Neuronal stem cell (in vitro differentiated cells): Measurements from ENCODE around the gene ABLIM2.

Experiments
- DNase-seq: peaks from one replicate; pipeline ENCODE4 v3.0.0-alpha.2; 2013; ENCODE audit warnings: low spot score
- H2AFZ ChIP-seq: one replicate; pipeline ENCODE4 v1.6.1; 2013; ENCODE audit warnings: mild to moderate bottlenecking, low read length, inconsistent platforms
- H2AK5ac ChIP-seq: 2 replicates; pipeline ENCODE4 v1.6.1; 2013; ENCODE audit warnings: low read depth, mild to moderate bottlenecking, inconsistent platforms, low read length, moderate library complexity, mixed read lengths
- H2BK120ac ChIP-seq: 2 replicates; pipeline ENCODE4 v1.6.1; 2013; ENCODE audit warnings: low read depth, mild to moderate bottlenecking, inconsistent platforms, low read length, moderate library complexity, mixed read lengths
- H2BK12ac ChIP-seq: one replicate; pipeline ENCODE4 v1.6.1; 2013; ENCODE audit warnings: low read length, inconsistent platforms
- H2BK15ac ChIP-seq: 2 replicates; pipeline ENCODE4 v1.6.1; 2013; ENCODE audit warnings: mild to moderate bottlenecking, low read length, inconsistent platforms, mixed read lengths
- H2BK5ac ChIP-seq: one replicate; pipeline ENCODE4 v1.6.1; 2013; ENCODE audit warnings: inconsistent platforms, mild to moderate bottlenecking, low read length, moderate library complexity
- H3K14ac ChIP-seq: one replicate; pipeline ENCODE4 v1.6.1; 2013; ENCODE audit warnings: low read length, inconsistent platforms
- H3K18ac ChIP-seq: 2 replicates; pipeline ENCODE4 v1.6.1; 2013; ENCODE audit warnings: low read length, inconsistent platforms
- H3K23ac ChIP-seq: 2 replicates; pipeline ENCODE4 v1.6.1; 2013; ENCODE audit warnings: low read depth, mild to moderate bottlenecking, mixed read lengths, low read length, inconsistent platforms; ENCODE audit not compliant: poor library complexity
- H3K27ac ChIP-seq: replicated peaks from 3 replicates; pipeline ENCODE4 v1.5.1; 2013; ENCODE audit warnings: low read length, inconsistent platforms
- H3K27me3 ChIP-seq, 3 experiments: 2 replicates each; pipeline ENCODE4 v1.6.1; 2013; ENCODE audit warnings: low read length in 3 of 3, mild to moderate bottlenecking in 2 of 3, inconsistent platforms in 1 of 3, low read depth in 1 of 3, mixed read lengths in 1 of 3, moderate library complexity in 1 of 3; ENCODE audit not compliant: control insufficient read depth in 3 of 3, insufficient read depth in 3 of 3
- H3K36me3 ChIP-seq, 2 donors: replicated peaks in 1 of 2; 2 replicates each; pipeline ENCODE4 v1.6.1; 2013; ENCODE audit warnings: low read length in 2 of 2; ENCODE audit not compliant: control insufficient read depth in 2 of 2, insufficient read depth in 2 of 2
- H3K4ac ChIP-seq: 2 replicates; pipeline ENCODE4 v1.6.1; 2013; ENCODE audit warnings: inconsistent platforms, mild to moderate bottlenecking, low read length, moderate library complexity
- H3K4me1 ChIP-seq, 2 donors: 1 replicate in 1 of 2; 2 replicates in 1 of 2; pipeline ENCODE4 v1.6.1; 2013; ENCODE audit warnings: low read length in 2 of 2, low read depth in 1 of 2; ENCODE audit not compliant: control insufficient read depth in 2 of 2, insufficient read depth in 1 of 2
- H3K4me2 ChIP-seq: one replicate; pipeline ENCODE4 v1.6.1; 2013; ENCODE audit warnings: mild to moderate bottlenecking, low read length, inconsistent platforms; ENCODE audit not compliant: insufficient read depth, poor library complexity, severe bottlenecking
- H3K4me3 ChIP-seq, 2 donors: 2 replicates each; pipeline ENCODE4 v1.5.1; 2013; ENCODE audit warnings: low read length in 2 of 2, mild to moderate bottlenecking in 2 of 2, inconsistent platforms in 1 of 2, moderate library complexity in 1 of 2
- H3K79me1 ChIP-seq: one replicate; pipeline ENCODE4 v1.6.1; 2013; ENCODE audit warnings: low read depth, mild to moderate bottlenecking, inconsistent platforms, low read length, moderate library complexity
- H3K9ac ChIP-seq: one replicate; pipeline ENCODE4 v1.6.1; 2013; ENCODE audit warnings: mild to moderate bottlenecking, low read depth, low read length, inconsistent platforms; ENCODE audit not compliant: poor library complexity
- H3K9me3 ChIP-seq, 2 donors: replicated peaks in 1 of 2; 2 replicates each; pipeline versions ENCODE3 to v1.6.1; 2013; ENCODE audit warnings: low read length in 2 of 2, mild to moderate bottlenecking in 2 of 2, inconsistent platforms in 1 of 2, low read depth in 1 of 2, mixed read lengths in 1 of 2, moderate library complexity in 1 of 2; ENCODE audit not compliant: control insufficient read depth in 2 of 2, insufficient read depth in 1 of 2
- H4K8ac ChIP-seq: one replicate; pipeline ENCODE4 v1.6.1; 2013; ENCODE audit warnings: low read depth, mild to moderate bottlenecking, inconsistent platforms, low read length, moderate library complexity
- H4K91ac ChIP-seq: one replicate; pipeline ENCODE4 v1.6.1; 2013; ENCODE audit warnings: low read length, low read depth, mild to moderate bottlenecking, inconsistent platforms; ENCODE audit not compliant: poor library complexity
- WGBS, 2 donors: extraction: QIAGEN DNeasy Blood & Tissue Kit; methylation state at CpG; one replicate each; pipeline ENCODE4 v1.1.7; 2013; ENCODE audit warnings: missing lambda C conversion rate in 2 of 2, mixed read lengths in 1 of 2; ENCODE audit not compliant: insufficient read length in 2 of 2, insufficient replicate concordance in 1 of 2; ENCODE audit errors: extremely low coverage in 2 of 2; 5-methylcytosine and 5-hydroxymethylcytosine counted together

ABLIM2 gene

DNA sequence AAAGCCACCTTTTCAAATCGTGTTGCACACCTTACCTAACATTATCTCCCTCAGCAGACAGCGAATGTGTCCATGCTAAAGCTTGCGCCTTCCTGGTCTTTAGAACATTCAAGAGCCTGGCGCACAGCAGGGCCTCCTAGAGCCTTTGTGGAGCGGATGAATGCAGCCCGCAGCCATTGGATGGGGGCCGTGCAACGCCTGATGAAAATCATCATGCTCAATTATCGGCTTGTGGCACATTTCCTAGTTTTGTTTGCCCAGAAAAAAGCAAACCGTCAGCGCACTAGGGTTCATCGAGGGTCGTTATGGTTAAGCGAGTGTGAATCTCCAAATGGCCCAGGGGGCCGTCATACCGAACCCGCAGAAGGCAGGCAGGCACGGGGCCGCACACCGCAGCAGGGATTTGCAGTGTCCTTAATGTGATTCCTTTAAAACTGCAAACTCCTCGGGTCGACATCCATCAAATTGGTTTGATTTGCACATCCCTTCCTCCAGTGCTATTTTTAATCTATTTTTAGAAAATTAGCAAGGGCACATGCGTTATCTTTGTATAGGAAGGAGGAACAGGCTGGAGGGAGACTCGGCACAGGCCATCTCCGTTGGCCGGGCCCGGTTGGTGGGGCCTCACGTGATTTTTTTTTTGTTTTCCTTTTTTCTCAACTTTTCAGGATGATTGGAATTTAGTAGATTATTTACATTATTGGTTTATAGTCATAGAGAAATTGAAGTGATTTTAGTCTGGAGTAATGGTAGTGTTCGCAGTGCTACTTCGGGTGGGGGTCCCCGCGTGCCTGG, 53.1 kb downstream of the ABLIM2 start:
- Histone ChIP-seq H3K4me2 (no peak overlapping the region), H3K27me3 (peaks cover 0 to 42% (median 0%) of the 10 kb centered on the region in 3 experiments), H3K14ac (no peak overlapping the region), H2BK5ac (no peak overlapping the region), H4K91ac (no peak overlapping the region), H3K4me1 (peaks cover 3 to 12% of the 10 kb centered on the region in 2 donors), H3K18ac (peak overlapping the region; percentile 32), H3K23ac (no peak overlapping the region), H2BK120ac (no peak overlapping the region), H2AK5ac (no peak overlapping the region), H2BK12ac (no peak overlapping the region), H3K36me3 (no peaks in the 10 kb centered on the region), H2BK15ac (no peak overlapping the region), H3K79me1 (no peaks in the 10 kb centered on the region), H3K4me3 (no peak overlapping the region), H3K27ac (no peak overlapping the region), H2AFZ (peak overlapping the region; percentile 53), H3K4ac (no peak overlapping the region), H3K9me3 (peaks cover 0 to 3% of the 10 kb centered on the region in 2 donors), H3K9ac (no peak overlapping the region), H4K8ac (no peak overlapping the region)
- no peak for DNase-seq
- no CpG with 5 or more reads among the region's 32 CpGs for WGBS, 2 donors

GRCh38 chr4:8104491-8105305, 53.9 kb downstream of the ABLIM2 start:
- no peak overlapping the region for H3K4ac ChIP-seq
- peaks cover 0 to 3% of the 10 kb centered on the region in 2 donors for H3K9me3 ChIP-seq
- no peak overlapping the region for H3K9ac ChIP-seq
- peaks cover 0 to 35% (median 0%) of the 10 kb centered on the region in 3 experiments for H3K27me3 ChIP-seq
- H2AFZ ChIP-seq, result no peak overlapping the region
- H3K27ac ChIP-seq, result no peak overlapping the region
- no peak overlapping the region for H4K91ac ChIP-seq
- H2BK12ac ChIP-seq, result no peak overlapping the region
- H2BK15ac ChIP-seq, result peak overlapping the region; percentile 33
- no peak overlapping the region for H3K4me3 ChIP-seq
- H3K36me3 ChIP-seq, result no peaks in the 10 kb centered on the region
- no peak overlapping the region for H2BK5ac ChIP-seq
- no peak overlapping the region for H4K8ac ChIP-seq
- no peaks in the 10 kb centered on the region for H3K79me1 ChIP-seq
- peak overlapping the region; percentile 49 for H3K18ac ChIP-seq
- no peak overlapping the region for H3K4me2 ChIP-seq
- no peak for DNase-seq
- peaks cover 3 to 9% of the 10 kb centered on the region in 2 donors for H3K4me1 ChIP-seq
- H3K23ac ChIP-seq, result no peak overlapping the region
- no peak overlapping the region for H3K14ac ChIP-seq
- no CpG with 5 or more reads among the region's 22 CpGs for WGBS, 2 donors
- H2AK5ac ChIP-seq, result peak overlapping the region; percentile 24
- no peak overlapping the region for H2BK120ac ChIP-seq

DNA sequence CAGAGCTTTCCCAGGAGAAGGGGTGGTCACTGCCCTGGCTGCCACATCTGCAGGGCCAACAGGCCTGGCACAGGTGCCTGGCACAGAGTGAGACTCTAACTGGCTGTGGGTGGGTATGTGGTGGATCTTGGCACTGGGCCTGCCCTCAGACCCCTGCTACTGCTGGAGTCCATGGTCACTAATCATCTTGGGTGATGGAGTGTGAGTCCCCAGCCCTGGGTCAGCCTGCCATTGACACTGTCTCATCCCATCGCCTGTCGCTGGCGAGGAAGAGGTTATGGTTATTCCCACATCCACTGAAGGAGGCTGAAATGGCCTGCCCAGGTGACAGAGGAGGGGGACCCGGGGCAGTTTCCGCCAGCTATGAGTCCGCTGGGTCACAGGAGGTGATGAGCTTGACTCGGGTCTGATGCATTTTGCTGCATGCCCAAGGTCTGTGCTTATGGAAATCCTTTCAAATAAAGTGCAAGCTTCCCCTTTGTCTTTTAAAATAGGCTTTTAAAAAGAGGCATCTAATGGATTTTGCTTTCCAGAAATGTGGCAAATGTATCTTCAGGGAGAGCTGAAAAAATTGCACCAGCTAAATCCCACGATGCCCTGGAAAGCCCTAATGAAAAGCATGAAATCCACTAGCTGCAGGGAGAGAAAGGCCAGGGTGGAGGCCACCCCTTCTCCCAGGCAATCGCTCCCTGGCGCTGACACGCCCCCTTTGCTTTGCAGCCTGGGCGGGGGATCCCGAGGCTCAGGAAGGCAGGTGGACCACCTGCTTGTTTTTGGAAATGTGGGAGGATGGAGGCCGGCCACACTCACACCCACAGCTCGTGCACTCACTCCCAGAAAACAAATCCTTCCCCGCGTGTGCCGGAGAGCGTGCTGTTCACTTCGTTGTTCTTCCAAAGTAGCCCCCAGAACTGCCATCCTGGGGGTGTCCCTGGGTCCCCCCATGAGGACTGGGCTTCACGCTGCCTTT, 54.9 kb downstream of the ABLIM2 start:
- H3K4ac ChIP-seq, result no peak overlapping the region
- H4K91ac ChIP-seq, result no peak overlapping the region
- H2AFZ ChIP-seq, result no peak overlapping the region
- H2BK120ac ChIP-seq, result no peak overlapping the region
- no peak overlapping the region for H3K4me2 ChIP-seq
- peaks cover 0 to 30% (median 0%) of the 10 kb centered on the region in 3 experiments for H3K27me3 ChIP-seq
- no peak overlapping the region for H3K14ac ChIP-seq
- no peak overlapping the region for H3K23ac ChIP-seq
- H3K9me3 ChIP-seq, result peaks cover 0 to 3% of the 10 kb centered on the region in 2 donors
- peaks cover 3 to 9% of the 10 kb centered on the region in 2 donors for H3K4me1 ChIP-seq
- WGBS, 2 donors, result no CpG with 5 or more reads among the region's 21 CpGs
- no peak overlapping the region for H2BK12ac ChIP-seq
- H2BK15ac ChIP-seq, result no peak overlapping the region
- no peak overlapping the region for H3K9ac ChIP-seq
- DNase-seq, result no peak
- H3K4me3 ChIP-seq, result no peak overlapping the region
- no peaks in the 10 kb centered on the region for H3K79me1 ChIP-seq
- peak overlapping the region; percentile 2 for H3K18ac ChIP-seq
- H3K36me3 ChIP-seq, result no peaks in the 10 kb centered on the region
- no peak overlapping the region for H2BK5ac ChIP-seq
- H3K27ac ChIP-seq, result no peak overlapping the region
- H4K8ac ChIP-seq, result no peak overlapping the region
- peak overlapping the region; percentile 5 for H2AK5ac ChIP-seq
